GM21619 (cell line): Measurements from ENCODE around the gene TFCP2L1.

Experiments used
- ATAC-seq: cut with Tn5 transposase; IDR thresholded peaks from one replicate; pipeline ENCODE4 v1.9.1; 2021; ENCODE audit not compliant: unreplicated experiment

The TFCP2L1 gene

DNA sequence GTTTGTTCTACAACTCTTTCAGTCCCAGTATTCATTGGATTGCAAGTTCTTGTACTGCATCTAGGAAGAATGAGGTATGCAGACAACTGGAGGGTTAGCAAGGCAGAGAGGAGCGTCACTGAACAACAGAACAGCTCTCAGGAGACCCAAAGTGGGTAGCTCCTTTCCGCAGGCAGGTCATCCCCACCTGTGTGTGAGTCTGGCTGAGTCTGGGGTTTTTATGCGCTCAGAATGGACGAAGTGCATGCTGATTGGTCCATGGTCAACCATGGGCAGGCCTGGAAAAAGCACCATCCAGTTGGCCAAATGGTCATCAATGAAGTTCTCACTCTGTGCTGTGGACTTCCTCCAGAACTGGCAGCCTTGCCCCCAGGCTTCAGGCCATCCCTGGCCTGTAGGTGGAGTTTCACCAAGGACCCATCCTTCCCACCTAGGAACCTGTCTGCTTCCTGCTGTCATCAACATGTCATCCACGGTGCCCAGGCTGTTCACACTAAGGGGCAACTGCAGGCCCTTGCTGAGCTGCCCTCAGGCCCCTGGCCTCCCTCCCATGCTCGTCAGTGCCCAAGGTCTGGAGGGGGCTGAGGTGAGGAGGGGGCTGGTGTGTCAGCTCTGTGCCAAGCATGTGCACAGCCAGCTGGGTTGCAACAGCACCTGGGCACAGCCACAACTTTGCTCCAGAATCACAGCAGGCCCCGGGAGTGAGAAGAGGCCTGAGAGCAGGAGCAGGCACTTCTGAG, 11.1 kb upstream of the TFCP2L1 start:
- no peak for ATAC-seq

DNA sequence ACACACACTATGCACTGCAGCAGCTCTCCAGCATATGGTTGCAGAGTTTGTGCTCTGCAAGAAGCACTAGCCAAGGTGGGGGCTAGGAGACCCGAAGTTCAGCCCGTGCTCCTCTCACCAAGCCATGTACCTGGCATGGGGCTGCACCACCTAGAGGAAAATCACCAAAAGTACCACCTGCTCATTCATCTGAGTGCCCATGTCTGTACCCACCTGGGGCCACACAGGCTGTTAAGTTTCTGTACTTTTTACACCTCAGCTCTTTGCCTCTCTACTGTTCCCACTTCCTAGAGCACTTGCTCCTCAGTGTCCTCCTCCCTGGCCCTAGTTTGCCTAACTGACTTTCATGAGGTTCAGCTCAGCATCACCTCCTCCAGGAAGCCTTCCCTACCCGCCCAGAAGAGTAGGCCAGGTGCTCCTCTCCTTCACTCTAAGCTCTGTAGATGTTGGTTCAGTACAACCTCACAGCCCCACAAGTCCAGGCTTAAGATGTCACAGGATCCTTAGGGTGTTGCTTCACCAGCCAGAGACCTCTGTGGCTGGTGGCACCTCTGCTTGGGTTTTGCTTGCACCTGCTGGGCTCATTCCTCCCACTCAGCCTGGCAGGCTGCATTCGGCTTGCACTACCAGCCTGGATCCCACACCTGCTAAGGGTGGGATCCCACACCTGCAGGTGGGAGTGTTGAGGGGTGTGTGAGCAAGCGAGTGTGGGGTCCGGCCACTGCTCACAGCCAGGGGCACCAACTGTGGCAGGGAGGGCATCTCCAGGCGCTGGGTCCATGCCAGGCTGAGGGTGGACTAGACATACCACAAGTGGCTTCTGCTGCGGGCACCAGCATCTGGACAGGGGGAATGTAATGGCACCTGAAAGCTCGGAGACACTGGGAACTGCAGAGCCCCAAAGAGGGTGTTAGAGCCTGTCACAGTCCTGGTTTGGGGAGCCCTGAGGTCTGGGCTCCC, 10.2 kb upstream of the TFCP2L1 start:
- no peak for ATAC-seq

DNA sequence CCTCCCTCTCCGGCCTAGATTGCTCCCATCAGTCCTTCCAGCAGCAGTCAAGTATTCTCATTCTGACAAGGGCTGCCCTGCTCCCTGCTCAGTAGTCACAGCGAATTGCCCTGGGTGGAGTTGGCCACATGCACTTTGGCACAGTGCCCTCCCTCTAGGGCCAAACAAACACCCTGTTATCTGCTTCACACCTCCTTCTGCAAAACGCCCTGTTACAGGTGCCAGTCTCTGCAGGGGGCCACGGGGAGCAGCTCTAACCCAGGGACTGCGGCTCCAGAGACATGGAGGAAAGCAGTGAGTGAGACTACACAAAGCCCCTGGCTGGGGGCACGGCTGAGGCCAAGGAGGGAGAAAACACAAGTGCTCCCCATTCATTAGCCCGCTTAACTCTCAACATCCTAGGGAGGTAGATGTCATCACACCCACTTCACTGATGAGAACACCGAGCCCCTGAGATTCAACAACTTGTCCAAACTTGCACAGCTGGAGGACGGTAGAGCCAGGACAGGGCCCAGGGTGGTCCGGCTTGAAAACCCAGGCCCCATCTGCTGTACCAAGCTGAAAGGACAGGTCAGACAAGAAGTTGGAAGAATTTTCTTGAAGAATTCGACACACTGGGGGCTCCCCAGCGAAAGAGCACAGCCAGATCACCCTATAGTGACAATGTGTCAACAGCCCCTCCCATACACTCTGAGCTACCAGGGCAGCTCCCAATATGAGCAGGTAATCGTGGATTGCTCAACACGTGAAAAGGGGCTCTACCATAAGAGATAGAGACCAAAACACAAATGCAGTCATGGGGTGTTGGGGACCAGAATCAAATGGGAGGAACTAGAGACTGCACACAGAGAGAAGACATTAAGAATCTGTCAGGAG, 8.7 kb upstream of the TFCP2L1 start:
- no peak for ATAC-seq

DNA sequence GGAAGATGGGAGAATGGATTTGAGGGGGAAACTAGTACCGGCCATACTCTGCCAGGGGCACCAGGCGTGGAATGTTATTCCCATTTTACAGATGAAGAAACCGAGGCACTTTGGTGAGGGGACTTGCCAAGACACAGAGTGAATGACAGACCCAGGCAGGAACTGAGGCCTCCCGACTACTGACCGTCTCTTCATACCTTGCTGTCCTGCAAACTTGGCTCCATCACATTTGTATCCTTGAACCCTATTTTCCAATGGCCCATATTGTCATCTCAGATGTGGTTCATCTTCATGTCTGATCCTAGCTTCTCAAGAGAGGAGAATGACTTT, 6.2 kb upstream of the TFCP2L1 start:
- ATAC-seq: no peak

DNA sequence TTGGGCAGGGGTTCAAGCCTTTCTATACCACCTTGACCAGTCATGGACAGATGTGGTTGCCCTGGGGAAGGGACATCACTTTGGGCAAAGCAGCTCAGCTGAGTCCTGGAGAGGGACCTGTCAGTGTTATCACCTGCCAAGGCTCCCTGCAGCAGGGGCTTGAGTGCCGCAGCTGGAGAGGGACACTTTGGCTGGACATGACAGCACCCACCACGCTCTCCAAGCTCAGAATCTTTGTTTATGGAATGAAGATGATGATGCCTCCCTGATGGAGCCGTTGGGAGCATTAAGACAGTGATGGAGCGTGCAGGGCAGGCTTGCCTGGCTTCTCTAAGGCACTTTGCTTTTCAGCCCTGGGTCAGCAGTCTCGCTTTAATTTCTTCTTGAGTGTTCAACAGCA, 4.3 kb upstream of the TFCP2L1 start:
- ATAC-seq: no peak

DNA sequence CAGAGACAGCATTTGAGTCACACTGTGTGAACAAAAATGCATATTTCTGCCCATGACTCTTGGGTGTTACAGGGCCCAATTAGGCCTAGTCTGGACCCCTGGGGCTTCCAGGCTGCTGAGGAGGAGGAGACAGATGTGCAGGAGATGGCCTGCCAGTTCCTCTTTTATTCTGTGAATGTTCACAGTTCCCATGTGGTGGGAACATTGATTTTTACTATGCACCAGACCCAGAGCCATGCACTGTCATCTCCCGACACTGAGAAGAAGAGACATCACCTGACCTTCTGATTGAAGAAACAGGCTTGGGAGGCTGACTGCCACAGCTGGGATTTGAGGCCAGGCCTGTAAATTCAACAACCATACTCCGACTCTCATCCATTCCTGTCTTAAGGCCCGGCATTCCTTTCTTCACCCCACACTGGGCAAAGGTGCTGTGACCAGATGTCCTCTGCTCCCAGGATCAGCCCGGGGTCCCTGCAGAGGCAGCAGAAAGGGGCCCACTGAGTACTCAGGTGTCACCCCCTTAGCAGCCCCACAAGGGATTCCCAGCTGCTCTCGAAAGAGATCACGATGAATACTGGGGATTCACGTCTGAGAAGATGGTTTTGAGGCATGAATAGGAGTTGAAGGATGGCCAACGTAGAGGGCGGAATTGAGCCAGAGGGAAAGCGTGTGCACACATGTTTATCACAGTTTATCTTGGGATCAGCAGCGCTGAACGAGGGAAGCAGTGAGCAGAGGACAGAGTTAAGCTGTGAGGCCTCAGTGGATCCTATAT, 3.6 kb upstream of the TFCP2L1 start:
- ATAC-seq: no peak

DNA sequence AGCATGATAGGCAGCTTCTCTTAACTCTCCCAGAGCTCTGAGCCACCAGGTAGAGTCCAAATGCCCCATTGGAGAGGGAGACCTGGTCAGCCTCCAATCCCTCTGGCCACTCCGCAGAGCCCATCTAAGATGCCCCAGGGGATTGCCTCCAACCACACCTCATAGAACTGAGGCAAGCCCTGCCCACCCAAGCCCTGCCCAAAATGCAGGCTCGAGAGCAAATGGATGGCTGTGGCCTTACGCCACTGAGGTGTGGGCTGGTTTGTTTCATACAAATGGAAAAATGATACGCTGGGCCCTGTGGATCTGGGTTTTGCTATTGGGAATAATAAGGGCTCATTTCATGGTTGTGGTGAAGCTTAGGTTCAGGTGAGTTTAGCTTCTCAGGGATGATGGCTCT, 3.0 kb upstream of the TFCP2L1 start:
- ATAC-seq: no peak

DNA sequence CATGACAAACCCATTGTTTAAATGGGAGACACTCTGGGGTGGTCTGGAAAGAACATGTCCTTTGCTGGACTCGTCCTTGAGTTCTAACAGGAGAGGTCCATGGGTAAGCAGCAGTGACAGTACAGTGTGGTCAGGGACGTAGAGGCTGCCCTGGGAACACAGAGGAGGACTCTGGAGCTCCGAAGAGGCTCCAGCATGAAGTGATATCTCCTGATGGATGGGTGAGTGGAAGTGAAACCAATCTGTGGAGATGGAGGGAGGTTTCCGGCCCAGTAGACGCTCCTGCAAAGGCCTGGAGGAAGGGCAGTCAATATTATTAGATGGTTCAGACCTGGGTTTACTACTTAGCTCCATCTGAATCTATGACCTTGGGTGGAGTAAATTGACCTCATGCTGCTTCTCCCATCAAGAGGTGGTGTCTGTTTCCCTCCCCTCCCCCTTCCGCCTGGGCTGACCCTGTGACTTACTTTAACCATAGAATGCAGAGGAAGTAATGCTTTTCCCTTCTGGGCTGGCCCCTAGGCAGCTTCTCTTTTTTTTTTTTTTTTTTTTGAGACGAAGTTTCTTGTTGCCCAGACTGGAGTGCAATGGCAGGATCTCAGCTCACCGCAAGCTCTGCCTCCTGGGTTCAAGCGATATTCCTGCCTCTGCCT, 2.3 kb upstream of the TFCP2L1 start:
- ATAC-seq: no peak

DNA sequence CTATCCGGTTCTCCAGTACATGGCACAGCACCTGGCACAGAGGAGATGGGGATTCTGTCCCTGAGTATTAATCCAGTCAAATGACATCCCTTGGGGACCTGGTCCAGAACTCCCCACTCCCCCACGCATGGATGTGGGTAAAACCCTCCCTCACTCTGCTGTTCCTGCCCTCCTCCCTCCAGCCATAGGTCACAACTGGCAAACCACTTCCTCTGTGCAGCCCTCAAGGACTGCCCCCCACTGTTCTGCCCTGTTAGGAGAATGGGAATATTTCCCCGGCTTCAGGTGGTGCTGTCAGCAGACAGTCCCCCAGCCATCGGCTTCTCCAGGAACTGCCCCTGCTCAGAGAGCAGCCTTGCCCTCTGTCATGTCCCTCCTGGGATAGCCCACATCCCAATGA, 1.5 kb upstream of the TFCP2L1 start:
- ATAC-seq: no peak

DNA sequence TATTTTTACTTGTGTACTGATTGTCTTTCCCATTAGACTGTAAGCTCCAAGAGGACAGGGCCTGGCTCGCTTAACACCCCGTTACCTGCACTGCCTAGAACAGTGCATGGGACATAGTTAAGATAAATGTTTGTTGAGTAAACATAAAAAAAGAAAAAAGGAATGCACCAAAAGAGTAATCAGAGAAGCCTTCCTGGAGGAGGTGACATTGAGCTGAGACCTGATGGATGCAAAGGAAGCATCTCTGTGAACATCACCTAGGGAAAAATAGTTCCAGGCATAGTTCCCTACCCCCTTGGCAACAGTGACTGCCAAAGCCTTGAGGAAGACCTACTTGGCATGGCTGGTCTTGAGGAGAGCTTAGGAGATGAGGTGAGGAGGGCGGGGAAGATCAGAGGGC, 924 bp upstream of the TFCP2L1 start:
- no peak for ATAC-seq

DNA sequence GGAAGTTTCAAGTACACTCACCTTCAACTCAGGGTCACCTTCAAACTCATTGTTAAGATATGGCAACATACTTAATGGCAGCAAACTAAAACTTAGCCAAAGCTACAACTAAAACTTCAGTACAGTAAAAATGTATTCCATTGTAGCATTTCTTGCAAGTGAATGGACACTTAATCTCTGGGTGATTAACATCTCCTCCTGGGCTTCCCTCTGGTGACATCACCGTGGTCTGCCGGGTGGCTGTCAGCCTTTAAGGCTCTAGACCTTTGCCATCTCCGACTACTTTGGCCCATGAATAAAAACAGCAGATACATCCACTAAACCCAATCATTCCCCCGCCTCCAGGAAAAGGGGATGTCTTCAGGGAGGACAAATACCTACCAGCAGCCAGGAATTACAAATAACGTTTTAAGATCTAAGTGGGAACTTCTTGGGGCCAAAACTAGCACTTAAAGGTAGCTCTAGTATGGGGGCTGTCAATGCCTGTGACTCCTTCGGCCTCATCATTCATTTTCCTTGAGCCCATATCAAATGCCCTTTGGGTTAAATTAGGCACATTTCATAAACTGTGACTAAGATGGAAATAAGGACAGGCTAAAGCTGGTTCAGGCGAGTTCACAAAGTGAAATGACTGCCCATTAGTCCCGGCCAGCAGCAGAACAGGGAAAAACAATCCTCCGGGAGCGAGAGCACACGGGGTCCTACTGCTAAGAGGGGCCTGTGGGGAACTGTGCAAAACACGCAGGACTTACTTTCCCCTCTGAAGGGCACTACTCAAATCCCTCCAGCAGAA, 1.1 kb downstream of the TFCP2L1 start:
- ATAC-seq: no peak

DNA sequence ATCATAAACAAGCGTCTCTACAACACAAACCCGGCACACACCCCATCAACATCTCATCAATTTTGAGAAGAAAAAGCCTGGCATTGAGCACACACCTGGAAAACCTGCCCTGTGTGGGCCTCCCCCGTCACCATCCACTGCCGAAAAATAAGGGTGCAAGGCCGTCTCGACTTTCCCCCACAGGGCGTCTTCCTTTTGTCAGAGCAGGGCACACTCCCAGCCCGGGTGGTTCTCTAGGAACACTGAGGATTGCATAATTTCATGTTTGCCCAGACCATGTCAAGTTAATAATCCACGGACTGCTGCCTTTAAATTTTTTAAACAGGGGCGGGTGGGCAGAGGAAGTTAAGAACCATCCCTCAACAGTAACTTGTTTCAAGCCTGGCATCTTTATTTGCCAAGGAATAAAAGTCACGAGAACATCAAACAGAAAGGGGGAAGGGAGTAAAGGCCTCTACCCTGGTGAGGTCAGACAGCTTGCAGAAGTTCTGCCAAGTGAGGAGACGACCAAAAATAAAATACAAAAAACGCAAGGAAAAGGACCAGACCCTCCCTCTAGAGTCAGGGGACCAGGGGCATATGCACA, 2.1 kb downstream of the TFCP2L1 start:
- ATAC-seq: no peak

DNA sequence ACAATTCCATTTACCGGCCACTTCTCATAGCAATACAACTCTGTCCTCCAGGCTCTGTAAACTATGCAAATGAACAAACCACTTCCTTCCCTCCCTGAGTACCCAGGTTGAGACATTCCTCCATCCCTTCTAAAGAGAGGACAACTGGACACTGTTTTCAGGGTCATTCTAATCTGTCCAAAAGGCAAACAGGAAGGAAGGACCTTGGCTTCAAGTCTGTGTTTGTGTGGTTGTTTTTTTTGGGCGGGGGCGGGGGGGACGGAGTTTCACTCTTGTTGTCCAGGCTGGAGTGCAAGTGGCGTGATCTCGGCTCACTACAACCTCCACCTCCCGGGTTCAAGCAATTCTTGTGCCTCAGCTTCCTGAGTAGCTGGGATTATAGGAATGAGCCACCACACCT, 3.3 kb downstream of the TFCP2L1 start:
- no peak for ATAC-seq

DNA sequence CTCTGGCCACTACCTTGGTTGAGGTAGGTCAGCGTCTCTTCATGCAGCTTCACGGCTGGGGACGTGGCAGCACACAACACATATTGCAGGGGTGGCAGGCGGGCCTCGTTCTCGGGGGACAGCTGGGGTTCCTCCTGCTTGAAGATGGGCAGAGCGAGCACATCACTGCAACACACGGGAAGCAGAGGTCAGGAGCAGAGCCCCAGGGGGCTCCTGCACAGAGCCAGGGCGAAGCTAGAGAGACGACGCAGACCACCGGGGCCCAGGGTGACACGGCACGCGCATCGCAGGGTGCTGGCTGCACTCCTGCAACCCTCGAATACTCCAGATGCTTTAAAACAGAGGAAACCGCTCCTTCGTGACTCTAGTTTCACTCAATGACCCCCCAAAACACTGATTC, 3.9 kb downstream of the TFCP2L1 start:
- no peak for ATAC-seq

DNA sequence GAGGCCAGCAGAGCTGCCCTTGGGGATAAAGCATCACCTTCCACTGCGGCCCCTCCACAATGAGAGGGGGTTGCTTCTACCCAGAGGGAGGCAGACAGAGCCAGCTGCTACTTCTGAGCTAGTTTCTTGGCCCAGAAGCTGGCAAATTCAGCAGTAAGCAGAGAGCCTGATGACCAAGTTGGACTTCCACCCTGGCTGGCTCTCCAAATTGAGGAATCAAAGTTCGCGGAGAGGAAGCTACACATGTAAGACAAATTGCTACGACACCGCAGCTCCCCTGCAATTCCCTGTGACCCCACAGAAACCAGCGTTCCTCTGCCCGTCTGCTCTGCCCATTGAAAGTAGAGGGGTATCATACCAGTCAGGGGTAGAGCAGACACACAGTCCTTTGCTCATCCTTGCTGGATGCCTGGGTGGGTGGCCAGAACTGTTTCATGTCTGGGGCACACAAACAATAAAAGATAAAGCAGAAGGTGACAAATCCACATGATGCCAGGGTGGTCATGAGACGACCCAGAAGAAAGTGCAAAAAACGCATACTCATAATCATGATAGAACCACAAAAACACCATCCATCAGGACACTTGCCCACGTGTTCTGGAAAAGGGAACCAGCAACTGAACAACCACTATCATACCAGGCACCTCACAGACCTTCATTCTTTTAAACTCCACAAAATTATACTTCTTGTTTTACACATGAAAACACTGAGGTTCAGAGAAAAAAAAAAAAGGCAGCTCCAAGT, 5.4 kb downstream of the TFCP2L1 start:
- no peak for ATAC-seq

DNA sequence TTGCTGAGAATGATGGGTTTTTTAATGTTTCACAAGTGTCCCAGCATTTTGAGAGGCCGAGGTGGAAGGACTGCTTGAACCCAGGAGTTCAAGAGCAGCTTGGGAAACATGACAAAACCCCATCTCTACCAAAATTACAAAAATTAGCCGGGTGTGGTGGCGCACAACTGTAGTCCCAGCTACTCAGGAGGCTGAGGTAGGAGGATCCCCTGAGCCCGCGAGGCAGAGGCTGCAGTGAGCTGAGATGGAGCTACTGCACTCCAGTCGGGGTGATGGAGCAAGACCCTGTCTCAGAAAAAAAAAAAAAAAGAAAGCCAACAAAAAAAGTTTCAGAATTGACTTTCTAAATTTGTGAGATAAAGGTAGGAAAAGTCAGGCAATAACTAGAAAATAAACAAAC, 8.7 kb downstream of the TFCP2L1 start:
- no peak for ATAC-seq

DNA sequence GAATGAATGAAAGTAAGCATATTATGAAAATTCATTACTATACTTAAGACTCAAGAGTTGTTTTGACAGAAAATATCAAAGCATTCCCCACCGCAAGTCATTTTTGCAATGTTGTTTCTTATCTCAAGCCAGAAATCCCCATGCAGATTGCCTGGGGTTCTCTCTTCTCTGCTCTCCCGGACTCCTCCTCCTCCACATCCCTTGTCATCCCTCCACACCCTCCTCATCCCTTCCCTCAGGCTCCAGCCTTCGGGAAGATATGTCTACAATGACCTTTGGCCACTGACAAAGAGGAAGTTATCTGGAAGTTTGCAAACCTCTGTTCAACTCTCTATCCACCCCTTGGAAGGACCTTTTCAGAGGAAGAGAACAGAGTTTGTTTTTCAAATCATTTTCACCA, 11.9 kb downstream of the TFCP2L1 start:
- no peak for ATAC-seq

DNA sequence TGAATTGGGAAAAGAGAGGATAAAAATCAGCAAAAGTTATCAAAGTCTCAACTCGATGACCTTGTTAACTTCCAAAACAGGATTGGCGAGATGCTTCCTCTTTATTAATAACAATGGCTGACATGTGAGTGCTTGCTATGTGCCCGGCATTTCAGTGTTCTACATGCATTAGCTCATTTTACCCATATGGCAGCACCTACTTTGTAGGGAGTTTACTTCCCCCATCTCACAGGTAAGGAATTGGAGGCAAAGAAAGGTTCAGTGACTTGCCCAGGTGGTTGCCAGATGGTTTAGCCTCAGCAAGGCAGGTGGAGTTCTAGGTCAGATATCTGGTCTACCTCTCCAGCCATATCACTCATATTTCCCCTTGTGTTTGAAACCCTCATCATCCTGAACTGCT, 12.4 kb downstream of the TFCP2L1 start:
- no peak for ATAC-seq
